ENCODE measurements around the gene COPS9. TPM values are rescaled to one million over a fixed set of nuclear protein-coding genes. Genes with fewer than 3 reads are reported as not detected.

The COPS9 gene
- total RNA-seq, 6 donors from 2014 or later: 97.2 to 141 (median 129) TPM

GRCh38 chr2:240182476-240182875 is 46.4 kb upstream of the COPS9 start:
- Histone ChIP-seq H3K36me3 (no peaks in the 10 kb centered on the region), H3K4me3 (no peak overlapping the region), H3K4me1 (no peaks in the 10 kb centered on the region), H3K27me3 (no peaks in the 10 kb centered on the region), H3K9me3 (no peaks in the 10 kb centered on the region), H3K27ac (no peak overlapping the region)
- no peak for TF ChIP-seq CTCF (IDR thresholded peaks at IDR 0.05)
- TF ChIP-seq EP300 (IDR thresholded peaks at IDR 0.05): no peak
- TF ChIP-seq POLR2A (IDR thresholded peaks at IDR 0.05): no peak
- TF ChIP-seq POLR2AphosphoS5 (IDR thresholded peaks at IDR 0.05): no peak
- 65% methylated on average over 4 of the region's 4 CpGs; no CpG with 5 or more reads in 1 of the 2 donors for WGBS, 2 donors
- ATAC-seq (ENCODE audit: low FRiP score in 2 of 2) (no peak), DNase-seq (no peak)

DNA sequence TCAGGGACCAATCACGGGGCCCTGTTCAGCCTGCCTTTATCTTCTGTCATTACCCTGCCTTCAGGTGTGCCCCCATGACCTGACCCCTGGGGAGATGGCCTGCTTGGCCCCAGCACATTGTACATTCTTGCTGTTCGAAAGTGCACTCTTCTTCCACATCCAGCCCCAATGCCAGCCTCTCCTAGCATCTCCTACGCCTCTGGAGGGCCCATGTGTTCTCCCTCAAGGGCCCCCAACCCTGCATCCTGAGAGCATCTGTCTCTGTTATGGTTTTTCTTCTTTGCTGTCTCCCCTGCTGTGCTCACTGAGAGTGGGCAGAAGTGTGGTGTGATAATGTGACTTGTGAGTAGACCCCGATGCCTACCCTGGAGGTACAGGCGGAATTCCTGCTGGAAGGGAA is 45.9 kb upstream of the COPS9 start:
- Histone ChIP-seq H3K4me1 (no peaks in the 10 kb centered on the region), H3K27me3 (no peaks in the 10 kb centered on the region), H3K9me3 (no peaks in the 10 kb centered on the region), H3K4me3 (no peak overlapping the region), H3K27ac (no peak overlapping the region), H3K36me3 (no peaks in the 10 kb centered on the region)
- WGBS, 2 donors: 73 to 74% methylated on average over 5 of the region's 5 CpGs
- DNase-seq (no peak), ATAC-seq (ENCODE audit: low FRiP score in 2 of 2) (no peak)
- TF ChIP-seq POLR2AphosphoS5 (IDR thresholded peaks at IDR 0.05) (no peak), EP300 (IDR thresholded peaks at IDR 0.05) (no peak), CTCF (IDR thresholded peaks at IDR 0.05) (no peak), POLR2A (IDR thresholded peaks at IDR 0.05) (no peak)

- no peak for ATAC-seq (ENCODE audit: low FRiP score in 2 of 2)
- WGBS, 2 donors: 70 to 86% methylated on average over 7 to 8 of the region's 8 CpGs
- no peak for TF ChIP-seq CTCF (IDR thresholded peaks at IDR 0.05)
- no peak for TF ChIP-seq EP300 (IDR thresholded peaks at IDR 0.05)
- no peak for TF ChIP-seq POLR2AphosphoS5 (IDR thresholded peaks at IDR 0.05)
- TF ChIP-seq POLR2A (IDR thresholded peaks at IDR 0.05): no peak
Observed at GRCh38 chr2:240179941-240180666, 44.0 kb upstream of the COPS9 start.

DNA sequence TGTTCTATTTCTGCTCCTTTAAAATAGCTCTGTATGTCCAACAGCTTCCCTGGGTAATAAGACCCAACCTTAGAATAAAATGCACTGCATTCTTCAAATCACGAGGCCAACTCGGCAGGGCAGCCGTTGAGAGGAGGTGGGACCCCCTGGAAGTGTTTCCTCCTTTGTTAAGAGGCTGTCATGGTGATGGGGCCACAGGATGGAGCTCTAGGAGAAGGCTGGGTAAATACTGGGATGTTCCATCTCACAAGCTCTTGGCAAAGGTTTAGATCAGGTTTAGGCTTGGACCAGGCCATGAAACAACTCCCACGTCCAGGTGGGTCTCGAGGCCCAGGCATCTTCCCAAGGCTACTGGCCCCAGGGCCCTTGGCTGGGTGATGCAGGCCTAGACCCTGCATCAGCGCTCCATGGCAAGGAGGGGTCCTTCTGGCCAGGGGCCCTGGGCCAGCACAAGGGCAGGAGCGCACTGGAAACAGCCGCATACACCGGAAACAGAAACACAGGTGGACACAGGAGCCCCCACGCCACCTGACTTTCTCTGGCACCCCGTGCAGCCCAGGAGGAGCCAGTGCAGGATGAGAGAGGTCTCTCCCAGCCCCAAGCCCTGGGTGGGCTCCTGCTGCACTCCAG is 43.2 kb upstream of the COPS9 start:
- H3K36me3 ChIP-seq: no peaks in the 10 kb centered on the region
- H3K27me3 ChIP-seq: no peaks in the 10 kb centered on the region
- no peak overlapping the region for H3K4me3 ChIP-seq
- TF ChIP-seq CTCF (IDR thresholded peaks at IDR 0.05) (no peak), POLR2A (IDR thresholded peaks at IDR 0.05) (no peak), EP300 (IDR thresholded peaks at IDR 0.05) (no peak), POLR2AphosphoS5 (IDR thresholded peaks at IDR 0.05) (no peak)
- ATAC-seq (ENCODE audit: low FRiP score in 2 of 2) (no peak), DNase-seq (no peak)
- H3K4me1 ChIP-seq: no peaks in the 10 kb centered on the region
- 63 to 68% methylated on average over 2 to 11 of the region's 11 CpGs for WGBS, 2 donors
- H3K9me3 ChIP-seq: no peaks in the 10 kb centered on the region
- no peak overlapping the region for H3K27ac ChIP-seq

More at GRCh38 chr2:240179941-240180666, 44.0 kb upstream of the COPS9 start:
- Histone ChIP-seq H3K9me3 (no peaks in the 10 kb centered on the region), H3K4me3 (no peak overlapping the region), H3K27ac (no peak overlapping the region), H3K27me3 (no peaks in the 10 kb centered on the region), H3K4me1 (no peaks in the 10 kb centered on the region), H3K36me3 (no peaks in the 10 kb centered on the region)
- DNase-seq: no peak
